ENCODE data around the gene PPP1CC. TPM values are rescaled to one million over a fixed set of nuclear protein-coding genes. Genes with fewer than 3 reads are reported as not detected.

Gene PPP1CC
- total and polyA plus RNA-seq, 8 donors: 86.8 to 208 (median 183) TPM

- DNase-seq (no peak), ATAC-seq (no peak)
- no peaks in the 10 kb centered on the region for H3K9me3 ChIP-seq
- H3K27me3 ChIP-seq: no peaks in the 10 kb centered on the region
- no peak for TF ChIP-seq CTCF (IDR thresholded peaks at IDR 0.05)
- peaks cover 16 to 56% of the 10 kb centered on the region in 2 donors for H3K4me1 ChIP-seq
- no peak overlapping the region for H3K27ac ChIP-seq
- H3K36me3 ChIP-seq: peaks cover 0 to 55% of the 10 kb centered on the region in 2 donors
- H3K4me3 ChIP-seq: no peak overlapping the region
- intact Hi-C loops (cut with DNase I): no loop called here
Observed at GRCh38 chr12:110733900-110734299, 8.8 kb downstream of the PPP1CC start.

- H3K27ac ChIP-seq: no peak overlapping the region
- TF ChIP-seq CTCF (IDR thresholded peaks at IDR 0.05): no peak
- peaks cover 0 to 62% of the 10 kb centered on the region in 2 donors for H3K36me3 ChIP-seq
- ATAC-seq: no peak
- no peak for DNase-seq
- intact Hi-C loops (cut with DNase I): no loop called here
- no peaks in the 10 kb centered on the region for H3K27me3 ChIP-seq
- no peak overlapping the region for H3K4me3 ChIP-seq
- no peaks in the 10 kb centered on the region for H3K9me3 ChIP-seq
- peaks cover 16 to 49% of the 10 kb centered on the region in 2 donors for H3K4me1 ChIP-seq
Observed at GRCh38 chr12:110733089-110733715, 9.5 kb downstream of the PPP1CC start.

GRCh38 chr12:110732572-110732971 is 10.1 kb downstream of the PPP1CC start:
- no peak for TF ChIP-seq CTCF (IDR thresholded peaks at IDR 0.05)
- Histone ChIP-seq H3K36me3 (peaks cover 0 to 68% of the 10 kb centered on the region in 2 donors), H3K4me1 (peaks cover 16 to 42% of the 10 kb centered on the region in 2 donors), H3K9me3 (no peaks in the 10 kb centered on the region), H3K27ac (no peak overlapping the region), H3K27me3 (no peaks in the 10 kb centered on the region), H3K4me3 (no peak overlapping the region)
- ATAC-seq (no peak), DNase-seq (no peak)
- intact Hi-C loops (cut with DNase I): no loop called here

GRCh38 chr12:110731479-110731878 is 11.2 kb downstream of the PPP1CC start:
- no peak for TF ChIP-seq CTCF (IDR thresholded peaks at IDR 0.05)
- H3K36me3 ChIP-seq: peaks cover 0 to 79% of the 10 kb centered on the region in 2 donors
- H3K9me3 ChIP-seq: no peaks in the 10 kb centered on the region
- H3K27ac ChIP-seq: no peak overlapping the region
- H3K27me3 ChIP-seq: no peaks in the 10 kb centered on the region
- no peak overlapping the region for H3K4me3 ChIP-seq
- DNase-seq: no peak
- intact Hi-C loops (cut with DNase I): no loop called here
- peaks cover 16 to 35% of the 10 kb centered on the region in 2 donors for H3K4me1 ChIP-seq
- ATAC-seq: no peak

GRCh38 chr12:110728628-110729027 is 14.1 kb downstream of the PPP1CC start:
- H3K4me1 ChIP-seq: peaks cover 10 to 25% of the 10 kb centered on the region in 2 donors
- H3K27ac ChIP-seq: no peak overlapping the region
- H3K4me3 ChIP-seq: no peak overlapping the region
- peaks cover 0 to 84% of the 10 kb centered on the region in 2 donors for H3K36me3 ChIP-seq
- intact Hi-C loops (cut with DNase I): no loop called here
- no peaks in the 10 kb centered on the region for H3K27me3 ChIP-seq
- H3K9me3 ChIP-seq: no peaks in the 10 kb centered on the region
- DNase-seq: no peak
- no peak for TF ChIP-seq CTCF (IDR thresholded peaks at IDR 0.05)
- no peak for ATAC-seq
